Measurements from ENCODE around the gene LIPK.

Gene LIPK

DNA sequence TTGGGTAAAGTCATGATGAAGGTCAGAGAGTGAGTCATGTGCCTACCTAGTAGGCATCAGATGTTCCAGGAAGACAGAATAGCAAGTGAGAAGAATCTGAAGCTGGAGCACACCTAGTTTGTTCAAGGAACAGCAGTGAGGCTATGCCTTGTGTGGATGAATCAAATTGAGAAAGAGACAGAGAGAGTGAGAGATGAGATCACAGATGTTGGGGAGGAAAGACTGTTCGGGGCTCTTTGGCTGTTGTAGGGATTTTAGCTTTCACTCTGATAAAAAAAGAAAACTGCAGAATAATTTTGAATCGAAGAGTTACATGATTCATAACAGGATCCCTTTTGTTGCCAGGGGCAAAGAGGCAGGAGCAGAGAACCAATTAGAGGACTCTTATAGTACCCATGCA, 35.6 kb upstream of the LIPK start:
- Histone ChIP-seq H3K4me2 (ENCODE audit: low read length) (no peak overlapping the region), H3K79me2 (no peaks in the 10 kb centered on the region), H3K4me1 (no peaks in the 10 kb centered on the region), H2AFZ (no peak overlapping the region), H3K36me3 (ENCODE audit: control insufficient read depth, insufficient read depth, low read length) (no peaks in the 10 kb centered on the region), H3K27me3 (ENCODE audit: control insufficient read depth, insufficient read depth, low read length) (no peaks in the 10 kb centered on the region), H3K4me3 (ENCODE audit: low read depth, low read length) (no peak overlapping the region), H3K27ac (no peak overlapping the region), H3K9me3 (ENCODE audit: control insufficient read depth, low read length) (no peaks in the 10 kb centered on the region), H3K9ac (no peak overlapping the region)
- TF ChIP-seq, protein P1, sequence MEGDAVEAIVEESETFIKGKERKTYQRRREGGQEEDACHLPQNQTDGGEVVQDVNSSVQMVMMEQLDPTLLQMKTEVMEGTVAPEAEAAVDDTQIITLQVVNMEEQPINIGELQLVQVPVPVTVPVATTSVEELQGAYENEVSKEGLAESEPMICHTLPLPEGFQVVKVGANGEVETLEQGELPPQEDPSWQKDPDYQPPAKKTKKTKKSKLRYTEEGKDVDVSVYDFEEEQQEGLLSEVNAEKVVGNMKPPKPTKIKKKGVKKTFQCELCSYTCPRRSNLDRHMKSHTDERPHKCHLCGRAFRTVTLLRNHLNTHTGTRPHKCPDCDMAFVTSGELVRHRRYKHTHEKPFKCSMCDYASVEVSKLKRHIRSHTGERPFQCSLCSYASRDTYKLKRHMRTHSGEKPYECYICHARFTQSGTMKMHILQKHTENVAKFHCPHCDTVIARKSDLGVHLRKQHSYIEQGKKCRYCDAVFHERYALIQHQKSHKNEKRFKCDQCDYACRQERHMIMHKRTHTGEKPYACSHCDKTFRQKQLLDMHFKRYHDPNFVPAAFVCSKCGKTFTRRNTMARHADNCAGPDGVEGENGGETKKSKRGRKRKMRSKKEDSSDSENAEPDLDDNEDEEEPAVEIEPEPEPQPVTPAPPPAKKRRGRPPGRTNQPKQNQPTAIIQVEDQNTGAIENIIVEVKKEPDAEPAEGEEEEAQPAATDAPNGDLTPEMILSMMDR (IDR thresholded peaks at IDR 0.05): no peak

DNA sequence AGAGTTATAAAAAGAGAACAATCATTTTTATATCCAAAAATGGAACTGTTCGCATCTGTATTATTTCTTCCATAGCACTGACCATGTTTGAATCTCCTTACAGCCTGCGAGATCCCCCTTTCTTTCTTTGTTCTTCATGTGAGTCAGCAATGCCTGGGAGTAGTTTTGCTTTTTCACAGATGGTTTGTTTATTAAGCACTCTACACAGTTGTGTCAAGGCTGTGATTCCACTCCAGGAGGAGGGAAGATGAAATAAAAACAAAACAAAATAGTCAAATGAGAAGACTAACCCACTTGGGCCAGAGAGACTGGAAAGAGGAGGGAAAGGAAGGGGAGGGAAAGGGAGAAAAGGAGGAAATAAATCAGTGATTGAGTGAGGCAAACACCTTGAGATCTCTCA, 34.0 kb upstream of the LIPK start:
- Histone ChIP-seq H3K4me1 (no peaks in the 10 kb centered on the region), H3K27me3 (ENCODE audit: control insufficient read depth, insufficient read depth, low read length) (no peaks in the 10 kb centered on the region), H3K4me3 (ENCODE audit: low read depth, low read length) (no peak overlapping the region), H3K9me3 (ENCODE audit: control insufficient read depth, low read length) (no peaks in the 10 kb centered on the region), H3K79me2 (no peaks in the 10 kb centered on the region), H3K27ac (no peak overlapping the region), H3K36me3 (ENCODE audit: control insufficient read depth, insufficient read depth, low read length) (no peaks in the 10 kb centered on the region), H3K4me2 (ENCODE audit: low read length) (no peak overlapping the region), H2AFZ (no peak overlapping the region), H3K9ac (no peak overlapping the region)
- TF ChIP-seq, protein P1 (IDR thresholded peaks at IDR 0.05): no peak

DNA sequence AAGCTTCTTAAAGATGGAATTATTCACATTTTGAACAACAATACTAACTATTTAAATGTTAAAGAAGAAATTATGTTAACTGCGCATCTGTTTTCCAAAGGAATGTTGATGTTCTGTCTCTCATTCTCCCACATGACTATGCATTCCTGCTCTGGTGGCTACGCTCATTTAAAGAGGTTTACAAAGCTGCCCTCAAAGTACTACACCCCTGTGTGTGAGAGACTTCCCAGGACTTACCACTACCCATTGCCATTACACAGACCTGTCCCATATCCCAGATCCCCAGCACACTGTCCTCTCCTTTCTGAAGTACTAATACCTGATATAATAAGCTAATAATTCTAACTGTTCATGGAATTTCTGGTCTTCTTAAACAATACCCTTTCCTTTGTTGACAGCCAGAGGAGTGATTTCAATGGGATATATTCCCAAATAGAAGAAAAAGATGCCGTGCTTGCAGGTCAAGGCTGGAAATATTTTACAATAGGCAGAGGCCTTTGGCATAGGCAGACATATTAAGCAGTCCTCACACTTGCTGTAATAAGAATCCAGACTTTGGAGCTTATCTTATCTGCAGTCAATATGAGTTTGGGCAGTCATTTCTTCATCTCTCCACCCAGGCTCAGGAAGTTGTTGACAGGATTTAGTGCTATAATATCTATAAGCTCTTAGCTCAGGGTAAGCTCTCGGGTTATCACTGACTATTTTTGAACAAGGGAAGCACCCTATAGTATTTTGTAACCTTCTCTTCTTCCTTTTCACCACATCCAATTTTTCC, 29.6 kb upstream of the LIPK start:
- no peak overlapping the region for H3K4me2 ChIP-seq (ENCODE audit: low read length)
- H3K27me3 ChIP-seq (ENCODE audit: control insufficient read depth, insufficient read depth, low read length): no peaks in the 10 kb centered on the region

DNA sequence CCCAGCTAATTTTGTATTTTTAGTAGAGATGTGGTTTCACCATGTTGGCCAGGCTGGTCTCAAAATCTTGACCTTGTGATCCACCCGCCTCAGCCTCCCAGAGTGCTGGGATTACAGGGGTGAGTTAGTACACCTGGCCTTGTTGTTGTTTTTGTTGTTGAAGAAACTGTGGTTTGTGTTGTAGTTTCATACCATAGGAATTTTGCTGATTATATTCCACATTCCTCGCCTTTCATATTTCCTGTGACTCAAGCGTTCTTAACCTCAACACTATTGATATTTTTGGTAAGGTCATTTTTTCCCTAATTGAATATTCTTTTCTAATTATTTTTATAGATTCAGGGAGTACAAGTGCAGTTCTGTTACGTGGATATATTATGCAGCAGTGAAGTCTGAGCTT, 25.1 kb upstream of the LIPK start:
- Histone ChIP-seq H3K27ac (no peak overlapping the region), H3K4me1 (no peaks in the 10 kb centered on the region), H3K27me3 (ENCODE audit: control insufficient read depth, insufficient read depth, low read length) (no peaks in the 10 kb centered on the region), H3K9me3 (ENCODE audit: control insufficient read depth, low read length) (no peaks in the 10 kb centered on the region), H3K79me2 (no peaks in the 10 kb centered on the region), H3K9ac (no peak overlapping the region), H3K36me3 (ENCODE audit: control insufficient read depth, insufficient read depth, low read length) (no peaks in the 10 kb centered on the region), H2AFZ (no peak overlapping the region), H3K4me3 (ENCODE audit: low read depth, low read length) (no peak overlapping the region), H3K4me2 (ENCODE audit: low read length) (no peak overlapping the region)
- TF ChIP-seq, protein P1 (IDR thresholded peaks at IDR 0.05): no peak

More for the DNA sequence above, 29.6 kb upstream of the LIPK start:
- H3K9me3 ChIP-seq (ENCODE audit: control insufficient read depth, low read length): no peaks in the 10 kb centered on the region
- H3K9ac ChIP-seq: no peak overlapping the region
- TF ChIP-seq, protein P1 (IDR thresholded peaks at IDR 0.05): no peak
- no peaks in the 10 kb centered on the region for H3K36me3 ChIP-seq (ENCODE audit: control insufficient read depth, insufficient read depth, low read length)
- no peaks in the 10 kb centered on the region for H3K79me2 ChIP-seq
- H3K4me1 ChIP-seq: no peaks in the 10 kb centered on the region
- H2AFZ ChIP-seq: no peak overlapping the region
- H3K27ac ChIP-seq: no peak overlapping the region
- no peak overlapping the region for H3K4me3 ChIP-seq (ENCODE audit: low read depth, low read length)

DNA sequence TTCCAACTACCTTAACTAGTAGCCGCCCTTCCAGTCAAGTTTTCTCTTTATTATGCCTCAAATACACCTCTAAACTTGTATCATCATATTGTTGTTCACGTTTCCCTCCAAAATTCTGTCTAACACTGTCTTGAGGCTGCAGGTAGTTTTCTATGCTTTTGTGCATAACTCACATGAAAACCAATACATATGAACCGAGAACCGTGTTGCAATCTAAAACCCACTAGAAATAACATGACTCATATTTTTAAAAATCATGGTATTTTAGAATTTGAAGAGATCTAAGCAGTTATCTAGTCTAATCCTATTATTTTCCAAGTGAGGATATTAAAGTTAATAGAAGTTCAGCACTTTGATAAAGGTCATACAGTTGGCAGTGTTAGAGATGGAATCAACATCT, 23.6 kb upstream of the LIPK start:
- TF ChIP-seq, protein P1 (IDR thresholded peaks at IDR 0.05): no peak

More for the DNA sequence above, 23.6 kb upstream of the LIPK start:
- Histone ChIP-seq H3K4me2 (ENCODE audit: low read length) (no peak overlapping the region), H3K27ac (no peak overlapping the region), H3K9ac (no peak overlapping the region), H3K4me1 (no peaks in the 10 kb centered on the region), H2AFZ (no peak overlapping the region), H3K79me2 (no peaks in the 10 kb centered on the region), H3K27me3 (ENCODE audit: control insufficient read depth, insufficient read depth, low read length) (no peaks in the 10 kb centered on the region), H3K4me3 (ENCODE audit: low read depth, low read length) (no peak overlapping the region), H3K9me3 (ENCODE audit: control insufficient read depth, low read length) (no peaks in the 10 kb centered on the region), H3K36me3 (ENCODE audit: control insufficient read depth, insufficient read depth, low read length) (no peaks in the 10 kb centered on the region)

Data from parathyroid adenoma (tissue), 2 donors.